ENCODE measurements around the gene OR51E2.

- TF ChIP-seq, protein P1, sequence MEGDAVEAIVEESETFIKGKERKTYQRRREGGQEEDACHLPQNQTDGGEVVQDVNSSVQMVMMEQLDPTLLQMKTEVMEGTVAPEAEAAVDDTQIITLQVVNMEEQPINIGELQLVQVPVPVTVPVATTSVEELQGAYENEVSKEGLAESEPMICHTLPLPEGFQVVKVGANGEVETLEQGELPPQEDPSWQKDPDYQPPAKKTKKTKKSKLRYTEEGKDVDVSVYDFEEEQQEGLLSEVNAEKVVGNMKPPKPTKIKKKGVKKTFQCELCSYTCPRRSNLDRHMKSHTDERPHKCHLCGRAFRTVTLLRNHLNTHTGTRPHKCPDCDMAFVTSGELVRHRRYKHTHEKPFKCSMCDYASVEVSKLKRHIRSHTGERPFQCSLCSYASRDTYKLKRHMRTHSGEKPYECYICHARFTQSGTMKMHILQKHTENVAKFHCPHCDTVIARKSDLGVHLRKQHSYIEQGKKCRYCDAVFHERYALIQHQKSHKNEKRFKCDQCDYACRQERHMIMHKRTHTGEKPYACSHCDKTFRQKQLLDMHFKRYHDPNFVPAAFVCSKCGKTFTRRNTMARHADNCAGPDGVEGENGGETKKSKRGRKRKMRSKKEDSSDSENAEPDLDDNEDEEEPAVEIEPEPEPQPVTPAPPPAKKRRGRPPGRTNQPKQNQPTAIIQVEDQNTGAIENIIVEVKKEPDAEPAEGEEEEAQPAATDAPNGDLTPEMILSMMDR (IDR thresholded peaks at IDR 0.05): no peak
- no peak for TF ChIP-seq POLR2A (IDR thresholded peaks at IDR 0.05)
Observed at GRCh38 chr11:4699697-4700435, 2.2 kb upstream of the OR51E2 start.
